22Rv1 (cell line): Measurements from ENCODE around the gene CCDC187.

Experiments
- ZFX ChIP-seq: fragments of 450-650 bp; IDR thresholded peaks from 2 replicates; pipeline ENCODE4 v1.6.1; 2017; ENCODE audit warnings: antibody characterized with exemption, borderline replicate concordance
- TF ChIP-seq, protein P1 (sequence below): fragments of 450-650 bp; IDR thresholded peaks from 2 replicates; pipeline ENCODE4 v1.5.1; 2017; ENCODE audit warnings: mild to moderate bottlenecking

DNA sequence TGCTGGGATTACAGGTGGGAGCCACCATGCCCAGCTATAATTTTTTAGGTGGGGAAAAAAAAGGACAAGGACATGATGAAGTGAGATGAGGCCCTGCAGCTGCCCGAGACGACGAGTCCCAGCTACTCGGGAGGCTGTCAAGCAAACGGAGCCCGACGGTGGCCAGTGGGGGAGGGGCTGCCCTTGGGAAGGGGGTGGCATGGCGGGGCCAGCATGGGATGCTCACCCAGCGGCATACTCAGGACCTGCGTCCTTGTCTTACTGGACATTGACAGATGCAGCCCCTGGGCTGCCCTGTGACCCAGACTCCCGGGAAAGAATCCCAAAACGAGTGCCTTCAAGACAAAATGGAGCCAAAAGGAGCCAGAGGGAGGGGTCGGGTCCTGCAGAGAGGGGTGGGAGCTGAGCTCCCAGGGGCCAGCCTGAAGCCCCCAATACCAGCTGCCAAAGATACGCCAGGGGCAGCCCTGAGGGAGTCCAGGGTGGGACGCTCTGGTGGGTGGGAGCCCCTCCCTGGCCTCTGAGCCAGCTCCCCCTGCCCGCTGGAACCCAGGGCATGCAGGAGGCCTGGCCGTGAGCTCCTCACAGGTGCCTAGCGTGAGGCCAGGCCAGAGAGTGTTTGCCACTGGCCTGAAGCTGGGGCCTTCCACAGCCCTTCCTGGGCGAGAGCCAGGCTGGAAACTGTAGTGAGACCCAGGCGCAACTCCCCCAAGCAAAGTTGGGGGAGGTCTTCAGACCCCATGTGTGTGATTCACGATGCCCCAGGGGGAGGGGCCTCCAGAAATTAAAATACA is 15.7 kb downstream of the CCDC187 start:
- TF ChIP-seq, protein P1, sequence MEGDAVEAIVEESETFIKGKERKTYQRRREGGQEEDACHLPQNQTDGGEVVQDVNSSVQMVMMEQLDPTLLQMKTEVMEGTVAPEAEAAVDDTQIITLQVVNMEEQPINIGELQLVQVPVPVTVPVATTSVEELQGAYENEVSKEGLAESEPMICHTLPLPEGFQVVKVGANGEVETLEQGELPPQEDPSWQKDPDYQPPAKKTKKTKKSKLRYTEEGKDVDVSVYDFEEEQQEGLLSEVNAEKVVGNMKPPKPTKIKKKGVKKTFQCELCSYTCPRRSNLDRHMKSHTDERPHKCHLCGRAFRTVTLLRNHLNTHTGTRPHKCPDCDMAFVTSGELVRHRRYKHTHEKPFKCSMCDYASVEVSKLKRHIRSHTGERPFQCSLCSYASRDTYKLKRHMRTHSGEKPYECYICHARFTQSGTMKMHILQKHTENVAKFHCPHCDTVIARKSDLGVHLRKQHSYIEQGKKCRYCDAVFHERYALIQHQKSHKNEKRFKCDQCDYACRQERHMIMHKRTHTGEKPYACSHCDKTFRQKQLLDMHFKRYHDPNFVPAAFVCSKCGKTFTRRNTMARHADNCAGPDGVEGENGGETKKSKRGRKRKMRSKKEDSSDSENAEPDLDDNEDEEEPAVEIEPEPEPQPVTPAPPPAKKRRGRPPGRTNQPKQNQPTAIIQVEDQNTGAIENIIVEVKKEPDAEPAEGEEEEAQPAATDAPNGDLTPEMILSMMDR: no peak
- TF ChIP-seq ZFX: no peak
